H1 (cell line): ENCODE measurements around the gene KLHL40. TPM values are rescaled to one million over a fixed set of nuclear protein-coding genes. Genes with fewer than 3 reads are reported as not detected.

ENCODE experiments used
- ASH2L ChIP-seq: fragments of 200-600, 300-600 bp; sonication (generic); IDR thresholded peaks from one replicate; pipeline ENCODE4 v1.7.1; 2017; ENCODE audit warnings: low read length
- CHD1 ChIP-seq: IDR thresholded peaks from 2 replicates; pipeline ENCODE4 v1.6.1; 2012; ENCODE audit warnings: low read depth, low read length, improper control_type of control experiment
- CHD2 ChIP-seq: IDR thresholded peaks from 2 replicates; pipeline ENCODE4 v1.6.1; 2012; ENCODE audit warnings: low read length, improper control_type of control experiment
- HDAC2 ChIP-seq, 2 experiments: fragments of 300-600 bp in 1 of 2; sonication (generic) in 1 of 2; IDR thresholded peaks; 2 replicates each; pipeline ENCODE4 v1.6.1; 2011 to 2012; ENCODE audit warnings: low read depth in 2 of 2, low read length in 2 of 2, mild to moderate bottlenecking in 2 of 2, moderate library complexity in 2 of 2, borderline replicate concordance in 1 of 2, inconsistent platforms in 1 of 2
- JUND ChIP-seq: IDR thresholded peaks from 2 replicates; pipeline ENCODE4 v1.6.1; 2011; ENCODE audit warnings: mild to moderate bottlenecking, improper control_type of control experiment, low read length
- RAD21 ChIP-seq, 2 experiments: IDR thresholded peaks in 1 of 2; conservative IDR thresholded peaks in 1 of 2; 2 replicates each; pipeline ENCODE4 v1.6.1; 2011; ENCODE audit warnings: low read depth in 2 of 2, low read length in 2 of 2, improper control_type of control experiment in 1 of 2, inconsistent platforms in 1 of 2, mild to moderate bottlenecking in 1 of 2, moderate library complexity in 1 of 2
- SP4 ChIP-seq: IDR thresholded peaks from 2 replicates; pipeline ENCODE4 v1.6.1; 2012; ENCODE audit warnings: low read length, inconsistent platforms
- polyA plus RNA-seq, 7 experiments: library from polyadenylated mRNA; depleted of rRNA in 3 of 7; stranded (reverse) in 5 of 7; unstranded in 2 of 7; fragments of >200 nt in 5 of 7; fragments of 200-250 nt in 2 of 7; gene quantifications; 1 replicate in 5 of 7; 2 replicates in 1 of 7; 4 replicates in 1 of 7; pipeline versions ENCODE4 v1.2.1 to v1.2.3, GENCODE V29; 2011 to 2013; ENCODE audit warnings: missing spikeins in 2 of 7, mixed read lengths in 2 of 7
- total RNA-seq: library from RNA; stranded (reverse); fragmentation: NEBNext Ultra II Directional; extraction: Animal tissue kit (Norgen Biotek cat#: 25700); gene quantifications from 2 replicates; pipeline ENCODE4 v1.2.1, GENCODE V29; 2021

KLHL40 gene
- total and polyA plus RNA-seq, 2 of the 8 experiments (the other 6 are each of a cell fraction or from before 2014, with no cell fraction given), result 0.02 TPM; not detected in 1

DNA sequence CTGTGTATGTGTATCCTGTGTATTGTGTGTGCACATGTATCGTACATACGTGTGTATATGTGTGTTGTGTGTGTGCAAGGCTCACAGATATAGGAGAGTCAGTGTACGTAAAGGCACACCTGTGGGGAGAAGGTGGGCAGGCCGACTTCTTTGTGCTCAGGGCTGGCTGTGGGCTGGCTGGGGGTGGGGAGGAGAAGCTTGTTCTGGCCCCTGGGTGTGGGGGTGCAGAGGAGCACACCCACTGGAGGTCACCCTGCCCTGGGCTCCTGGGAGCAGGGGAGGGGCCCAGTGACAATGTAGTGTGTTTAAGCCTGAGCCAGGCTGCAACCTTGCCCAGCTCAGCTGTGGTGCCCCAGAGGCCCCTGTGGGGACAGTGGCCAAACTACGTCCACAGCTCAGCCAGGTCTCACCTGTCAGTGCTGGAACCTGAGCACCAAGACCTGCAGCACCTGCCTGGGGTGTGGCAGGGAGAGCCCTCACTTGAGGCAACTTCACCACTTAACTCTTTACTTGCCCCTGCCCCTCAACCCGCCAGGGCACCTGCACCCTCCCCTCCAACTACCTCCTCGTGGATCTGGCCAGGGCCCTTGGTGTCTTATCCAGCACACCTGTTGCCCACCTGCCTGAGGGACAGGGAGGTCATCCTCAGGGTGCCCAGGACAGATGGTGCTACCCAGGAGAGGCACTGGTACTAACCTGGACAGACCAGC, 19.9 kb downstream of the KLHL40 start (continued):
- TF ChIP-seq ASH2L (no peak), JUND (no peak), CHD1 (no peak), HDAC2 (IDR thresholded peaks at IDR 0.05; ENCODE audit: borderline replicate concordance in 1 of 2, low read depth in 2 of 2, low read length in 2 of 2) (no peak), CHD2 (no peak), RAD21 (IDR thresholded peaks at IDR 0.05 in 1 of 2, conservative IDR thresholded peaks at IDR 0.05 in 1 of 2; ENCODE audit: low read depth in 2 of 2, low read length in 2 of 2) (no peak), SP4 (no peak)
